NB4 (cell line): ENCODE data around the gene RPL10A.

Source experiments
- MYC ChIP-seq: IDR thresholded peaks from 2 replicates; pipeline ENCODE4 v1.6.1; 2011; ENCODE audit warnings: low read depth, low read length
- POLR2A ChIP-seq: IDR thresholded peaks from 2 replicates; pipeline ENCODE4 v1.6.1; 2011; ENCODE audit warnings: mild to moderate bottlenecking; ENCODE audit not compliant: insufficient read length; ENCODE audit errors: extremely low read depth
- TF ChIP-seq, protein P1 (sequence below): IDR thresholded peaks from one replicate; pipeline ENCODE4 v1.5.1; 2012; ENCODE audit warnings: low read depth, low read length
- TF ChIP-seq, protein P2 (sequence below): IDR thresholded peaks from 2 replicates; pipeline ENCODE4 v1.6.1; 2011; ENCODE audit warnings: low read depth, low read length

DNA sequence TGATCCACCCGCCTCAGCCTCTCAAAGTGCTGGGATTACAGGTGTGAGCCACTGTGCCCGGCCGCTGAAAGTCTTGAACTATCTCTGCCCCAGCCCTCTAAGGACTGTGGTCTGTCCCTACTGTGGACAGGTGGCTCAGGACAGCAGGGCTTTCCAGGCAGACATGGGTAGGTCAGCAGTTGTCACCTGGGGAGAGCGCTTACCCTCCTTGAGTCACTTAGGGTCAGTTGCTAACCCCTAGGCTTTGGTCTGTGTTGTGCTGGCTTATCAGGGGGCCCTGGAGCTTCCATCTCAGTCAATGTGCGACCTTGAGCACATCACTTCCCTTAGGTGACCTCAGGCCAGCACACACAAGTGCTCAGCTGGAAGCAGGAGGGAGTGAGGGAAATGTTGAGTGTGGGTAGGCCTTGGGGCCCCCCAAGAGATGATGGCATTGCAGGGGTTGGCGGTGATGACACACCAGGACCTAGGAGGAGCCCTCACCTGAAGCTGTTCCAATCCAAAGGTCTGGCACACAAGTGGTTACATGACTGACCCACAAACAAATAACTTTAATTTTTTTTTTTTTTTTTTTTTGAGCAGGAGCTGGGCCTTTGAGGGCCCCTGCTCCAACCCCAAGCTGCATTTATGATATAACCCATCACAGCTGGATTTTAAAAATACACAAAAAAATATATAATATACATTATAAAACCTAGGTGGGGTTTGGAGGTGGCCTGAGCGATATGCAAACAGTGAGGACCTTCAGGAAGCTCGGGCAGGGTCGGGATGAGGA, 5.1 kb downstream of the RPL10A start:
- TF ChIP-seq, protein P1, sequence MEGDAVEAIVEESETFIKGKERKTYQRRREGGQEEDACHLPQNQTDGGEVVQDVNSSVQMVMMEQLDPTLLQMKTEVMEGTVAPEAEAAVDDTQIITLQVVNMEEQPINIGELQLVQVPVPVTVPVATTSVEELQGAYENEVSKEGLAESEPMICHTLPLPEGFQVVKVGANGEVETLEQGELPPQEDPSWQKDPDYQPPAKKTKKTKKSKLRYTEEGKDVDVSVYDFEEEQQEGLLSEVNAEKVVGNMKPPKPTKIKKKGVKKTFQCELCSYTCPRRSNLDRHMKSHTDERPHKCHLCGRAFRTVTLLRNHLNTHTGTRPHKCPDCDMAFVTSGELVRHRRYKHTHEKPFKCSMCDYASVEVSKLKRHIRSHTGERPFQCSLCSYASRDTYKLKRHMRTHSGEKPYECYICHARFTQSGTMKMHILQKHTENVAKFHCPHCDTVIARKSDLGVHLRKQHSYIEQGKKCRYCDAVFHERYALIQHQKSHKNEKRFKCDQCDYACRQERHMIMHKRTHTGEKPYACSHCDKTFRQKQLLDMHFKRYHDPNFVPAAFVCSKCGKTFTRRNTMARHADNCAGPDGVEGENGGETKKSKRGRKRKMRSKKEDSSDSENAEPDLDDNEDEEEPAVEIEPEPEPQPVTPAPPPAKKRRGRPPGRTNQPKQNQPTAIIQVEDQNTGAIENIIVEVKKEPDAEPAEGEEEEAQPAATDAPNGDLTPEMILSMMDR = no peak
- TF ChIP-seq, protein P2, sequence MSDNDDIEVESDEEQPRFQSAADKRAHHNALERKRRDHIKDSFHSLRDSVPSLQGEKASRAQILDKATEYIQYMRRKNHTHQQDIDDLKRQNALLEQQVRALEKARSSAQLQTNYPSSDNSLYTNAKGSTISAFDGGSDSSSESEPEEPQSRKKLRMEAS = no peak
- TF ChIP-seq POLR2A (no peak), MYC (no peak)
